ENCODE measurements around the gene PRKAG2. TPM values are rescaled to one million over a fixed set of nuclear protein-coding genes. Genes with fewer than 3 reads are reported as not detected.

Gene PRKAG2
- total RNA-seq, 3 donors from 2014 or later = 42.4 to 48.5 (median 46.6) TPM

- Histone ChIP-seq H3K4me3 (no peak overlapping the region), H3K36me3 (ENCODE audit: low read depth) (no peaks in the 10 kb centered on the region), H3K9me3 (no peaks in the 10 kb centered on the region), H3K4me1 (ENCODE audit: low read depth) (no peaks in the 10 kb centered on the region)
- intact Hi-C loops (cut with DNase I, micrococcal nuclease) = no loop called here
- no peak for TF ChIP-seq CTCF (IDR thresholded peaks at IDR 0.05)
- ATAC-seq = no peak
- no peak for DNase-seq
Observed at GRCh38 chr7:151572136-151572535, 304.8 kb downstream of the PRKAG2 start.

GRCh38 chr7:151571471-151571870 lies 305.4 kb downstream of the PRKAG2 start:
- ATAC-seq = no peak
- no peak for TF ChIP-seq CTCF (IDR thresholded peaks at IDR 0.05)
- no peaks in the 10 kb centered on the region for H3K9me3 ChIP-seq
- H3K4me1 ChIP-seq (ENCODE audit: low read depth) = no peaks in the 10 kb centered on the region
- intact Hi-C loops (cut with DNase I, micrococcal nuclease) = no loop called here
- no peaks in the 10 kb centered on the region for H3K36me3 ChIP-seq (ENCODE audit: low read depth)
- no peak for DNase-seq
- H3K4me3 ChIP-seq = no peak overlapping the region

- ATAC-seq = no peak
- Histone ChIP-seq H3K9me3 (no peaks in the 10 kb centered on the region), H3K4me1 (ENCODE audit: low read depth) (no peaks in the 10 kb centered on the region), H3K36me3 (ENCODE audit: low read depth) (no peaks in the 10 kb centered on the region), H3K4me3 (no peak overlapping the region)
- DNase-seq = no peak
- TF ChIP-seq CTCF (IDR thresholded peaks at IDR 0.05) = no peak
- intact Hi-C loops (cut with DNase I, micrococcal nuclease) = no loop called here
Observed at GRCh38 chr7:151570366-151570915, 306.5 kb downstream of the PRKAG2 start.

- Histone ChIP-seq H3K36me3 (ENCODE audit: low read depth) (no peaks in the 10 kb centered on the region), H3K4me3 (no peak overlapping the region), H3K9me3 (no peaks in the 10 kb centered on the region), H3K4me1 (ENCODE audit: low read depth) (no peaks in the 10 kb centered on the region)
- no peak for ATAC-seq
- intact Hi-C loops (cut with DNase I, micrococcal nuclease) = no loop called here
- no peak for DNase-seq
- no peak for TF ChIP-seq CTCF (IDR thresholded peaks at IDR 0.05)
Observed at GRCh38 chr7:151568956-151569940, 307.7 kb downstream of the PRKAG2 start.

- no peak for TF ChIP-seq CTCF (IDR thresholded peaks at IDR 0.05)
- Histone ChIP-seq H3K4me1 (ENCODE audit: low read depth) (no peaks in the 10 kb centered on the region), H3K9me3 (no peaks in the 10 kb centered on the region), H3K36me3 (ENCODE audit: low read depth) (peaks cover 5% of the 10 kb centered on the region), H3K4me3 (no peak overlapping the region)
- intact Hi-C loops (cut with DNase I, micrococcal nuclease) = no loop called here
- DNase-seq (no peak), ATAC-seq (no peak)
Observed at GRCh38 chr7:151566897-151567320, 310.0 kb downstream of the PRKAG2 start.

Data from mucosa of descending colon (tissue), 3 donors.